Activated B cell treated with CpG ODN at 0.5 μM for 24 hours (primary cell): ENCODE results near the gene MYL6B. TPM values are rescaled to one million over a fixed set of nuclear protein-coding genes. Genes with fewer than 3 reads are reported as not detected.
A peak's percentile ranks its signal among the peaks of the same experiment; 100 is the strongest.
"Not testable (repeated sequence)": the region's sequence is repeated elsewhere in the genome, so short reads cannot be mapped to it uniquely, and the experiment has no call there.

Source experiments
- ATAC-seq: fragments of 200-7000 bp; cut with Tn5 transposase; one replicate; pipeline ENCODE4 v1.10.0; 2021; ENCODE audit warnings: low read depth, mild to moderate bottlenecking, moderate library complexity
- CTCF ChIA-PET: fragments of 350-600 bp; sonication (Branson Sonifier 250); formaldehyde crosslinking; loops from one replicate; lab custom pipeline; 2021; ENCODE audit warnings: antibody characterized with exemption; lab: Charles Lee
- POLR2A ChIA-PET: fragments of 350-600 bp; sonication (Branson Sonifier 250); formaldehyde crosslinking; loops from one replicate; lab custom pipeline; 2021; ENCODE audit warnings: antibody characterized with exemption; lab: Charles Lee
- DNase-seq: peaks from one replicate; pipeline ENCODE4 v3.0.0; 2022
- H3K27ac Mint-ChIP-seq: one replicate; pipeline ENCODE4 v1.8.0; 2020; ENCODE audit warnings: mixed read lengths
- H3K27me3 Mint-ChIP-seq: one replicate; pipeline ENCODE4 v1.8.0; 2021; ENCODE audit warnings: mixed read lengths
- H3K36me3 Mint-ChIP-seq: one replicate; pipeline ENCODE4 v1.8.0; 2021; ENCODE audit warnings: low read depth, mixed read lengths
- H3K4me1 Mint-ChIP-seq: one replicate; pipeline ENCODE4 v1.8.0; 2021; ENCODE audit warnings: mixed read lengths
- H3K4me3 Mint-ChIP-seq: one replicate; pipeline ENCODE4 v1.8.0; 2020; ENCODE audit warnings: mild to moderate bottlenecking, mixed read lengths
- H3K9me3 Mint-ChIP-seq: one replicate; pipeline ENCODE4 v1.8.0; 2020; ENCODE audit warnings: mixed read lengths
- intact Hi-C: fragments of 100-400 bp; cut with micrococcal nuclease; formaldehyde crosslinking; loops from one replicate; pipeline ENCODE4 v1.15.1; 2024
- total RNA-seq: library from RNA; stranded (reverse); gene quantifications from 2 replicates; pipeline ENCODE4 v1.2.3, GENCODE V29; 2022
- TF ChIP-seq, protein P1 (sequence below): fragments of 200-600 bp; IDR thresholded peaks from one replicate; pipeline ENCODE4 v1.8.0; 2022; ENCODE audit warnings: antibody characterized with exemption, mild to moderate bottlenecking

The MYL6B gene
- total RNA-seq, 1 donor from 2014 or later = 25.2 TPM

DNA sequence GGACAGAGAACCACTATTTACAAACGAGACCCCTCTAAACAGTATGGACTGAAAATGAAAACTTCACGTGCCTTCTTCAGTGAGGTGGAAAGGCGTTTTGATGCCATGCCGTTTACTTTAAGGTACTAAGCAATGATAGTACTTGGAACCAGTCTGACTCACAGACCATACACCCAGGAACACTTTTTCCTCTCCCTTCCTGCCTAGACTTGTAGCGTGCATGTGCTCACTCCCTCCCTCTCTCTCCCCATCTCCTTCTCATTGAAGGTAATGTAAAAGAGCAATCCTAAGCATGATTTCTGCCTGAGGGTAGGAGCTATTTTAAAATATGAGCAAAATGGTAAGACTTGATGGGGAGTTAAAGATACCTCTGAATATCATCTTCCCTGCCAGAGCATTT is 41.8 kb upstream of the MYL6B start:
- no peak overlapping the region for H3K27ac Mint-ChIP-seq
- ChIA-PET CTCF (interaction anchor here (1.3 to 1.6 kb wide), 2 partner anchors 16 to 79 kb away, joined by 3 to 4 read pairs; partner anchors contain the start of gene SMARCC2), POLR2A (interaction anchor here (1.5 kb wide), 1 partner anchor 48 kb away, joined by 4 read pairs; the partner anchor contains the start of gene MYL6)
- peaks cover 14% of the 10 kb centered on the region for H3K4me1 Mint-ChIP-seq
- no peak overlapping the region for H3K4me3 Mint-ChIP-seq
- no peaks in the 10 kb centered on the region for H3K27me3 Mint-ChIP-seq
- TF ChIP-seq, protein P1, sequence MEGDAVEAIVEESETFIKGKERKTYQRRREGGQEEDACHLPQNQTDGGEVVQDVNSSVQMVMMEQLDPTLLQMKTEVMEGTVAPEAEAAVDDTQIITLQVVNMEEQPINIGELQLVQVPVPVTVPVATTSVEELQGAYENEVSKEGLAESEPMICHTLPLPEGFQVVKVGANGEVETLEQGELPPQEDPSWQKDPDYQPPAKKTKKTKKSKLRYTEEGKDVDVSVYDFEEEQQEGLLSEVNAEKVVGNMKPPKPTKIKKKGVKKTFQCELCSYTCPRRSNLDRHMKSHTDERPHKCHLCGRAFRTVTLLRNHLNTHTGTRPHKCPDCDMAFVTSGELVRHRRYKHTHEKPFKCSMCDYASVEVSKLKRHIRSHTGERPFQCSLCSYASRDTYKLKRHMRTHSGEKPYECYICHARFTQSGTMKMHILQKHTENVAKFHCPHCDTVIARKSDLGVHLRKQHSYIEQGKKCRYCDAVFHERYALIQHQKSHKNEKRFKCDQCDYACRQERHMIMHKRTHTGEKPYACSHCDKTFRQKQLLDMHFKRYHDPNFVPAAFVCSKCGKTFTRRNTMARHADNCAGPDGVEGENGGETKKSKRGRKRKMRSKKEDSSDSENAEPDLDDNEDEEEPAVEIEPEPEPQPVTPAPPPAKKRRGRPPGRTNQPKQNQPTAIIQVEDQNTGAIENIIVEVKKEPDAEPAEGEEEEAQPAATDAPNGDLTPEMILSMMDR = no peak
- peaks cover 75% of the 10 kb centered on the region for H3K36me3 Mint-ChIP-seq
- no peaks in the 10 kb centered on the region for H3K9me3 Mint-ChIP-seq
- DNase-seq (no peak), ATAC-seq (no peak)
- intact Hi-C loops = no loop called here

DNA sequence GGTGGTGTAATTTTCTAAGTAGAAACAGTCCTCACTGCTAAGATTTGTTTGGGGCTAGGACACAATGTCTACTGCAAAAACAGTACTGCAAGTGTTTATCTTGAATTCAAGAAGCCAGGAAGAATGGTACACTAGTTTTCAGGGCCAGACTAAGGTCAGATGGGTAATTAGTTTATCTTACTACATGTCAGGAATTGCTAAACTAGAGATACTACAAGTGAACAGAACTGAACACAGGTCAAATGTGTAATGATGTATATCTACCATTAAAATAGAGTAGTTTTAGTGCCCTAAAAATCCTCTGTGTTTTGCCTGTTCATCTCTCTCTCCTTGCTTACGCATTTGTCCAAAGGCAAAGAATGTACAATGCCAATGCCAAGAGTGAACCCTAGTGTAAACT is 38.3 kb upstream of the MYL6B start:
- TF ChIP-seq, protein P1 = no peak
- no peaks in the 10 kb centered on the region for H3K27me3 Mint-ChIP-seq
- H3K27ac Mint-ChIP-seq = peak overlapping the region; percentile 12
- ATAC-seq = no peak
- CTCF ChIA-PET = no interaction called here
- no peak for DNase-seq
- intact Hi-C loops = no loop called here
- H3K4me3 Mint-ChIP-seq = no peak overlapping the region
- peaks cover 68% of the 10 kb centered on the region for H3K36me3 Mint-ChIP-seq
- POLR2A ChIA-PET = no interaction called here
- peaks cover 28% of the 10 kb centered on the region for H3K4me1 Mint-ChIP-seq
- no peaks in the 10 kb centered on the region for H3K9me3 Mint-ChIP-seq

DNA sequence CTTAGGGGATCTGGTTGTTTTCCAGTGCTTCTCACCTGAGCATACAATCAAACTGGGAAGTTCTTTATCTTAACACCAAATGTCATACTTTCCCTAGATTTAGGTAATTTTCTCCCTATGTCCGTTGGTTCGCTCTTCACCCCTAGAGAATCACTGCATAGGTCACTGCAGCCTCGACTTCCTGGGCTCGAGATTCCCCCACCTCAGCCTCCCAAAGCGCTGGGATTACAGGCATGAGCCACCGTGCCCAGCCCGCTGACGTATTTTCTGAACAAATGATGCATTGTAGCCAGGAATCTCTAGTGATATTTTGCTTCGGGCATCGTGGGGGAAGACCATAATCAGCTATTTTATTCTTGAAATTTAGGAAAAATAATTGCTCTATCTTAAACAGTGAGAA is 37.1 kb upstream of the MYL6B start:
- no peak for ATAC-seq

DNA sequence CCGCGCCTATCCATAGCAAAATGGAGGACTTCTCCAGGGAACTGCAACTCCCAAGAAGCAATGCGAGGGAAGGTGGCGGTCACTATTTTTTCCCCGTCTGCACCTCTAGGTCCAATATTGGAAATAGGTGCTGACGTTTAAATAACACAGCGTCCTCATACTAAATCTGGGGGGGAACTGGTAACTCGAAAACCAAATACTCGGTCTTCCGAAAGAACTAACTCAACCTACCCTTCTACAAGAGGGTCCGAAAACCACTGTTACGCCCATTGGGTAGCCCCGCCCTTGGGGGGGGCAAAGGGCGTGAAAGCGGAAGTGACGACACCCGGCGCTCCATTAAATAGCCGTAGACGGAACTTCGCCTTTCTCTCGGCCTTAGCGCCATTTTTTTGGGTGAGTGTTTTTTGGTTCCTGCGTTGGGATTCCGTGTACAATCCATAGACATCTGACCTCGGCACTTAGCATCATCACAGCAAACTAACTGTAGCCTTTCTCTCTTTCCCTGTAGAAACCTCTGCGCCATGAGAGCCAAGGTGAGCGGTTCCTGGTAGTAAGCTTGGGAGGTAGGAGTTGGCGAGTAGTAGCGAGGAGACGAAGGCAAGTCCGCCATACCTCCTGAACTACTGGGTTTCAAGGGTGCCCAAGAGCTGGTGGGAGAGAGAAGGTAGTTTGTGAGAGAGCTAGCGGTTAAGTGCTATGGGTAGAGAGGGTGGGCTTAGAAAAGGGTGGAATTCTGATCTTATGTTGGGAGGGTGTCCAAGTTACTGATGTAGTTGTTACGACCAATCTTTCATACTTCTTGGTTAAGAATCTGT is 35.9 kb upstream of the MYL6B start, which contains the start of gene RPL41:
Gene RPL41, plus strand, starts transcription at position 367 of the 815 bp plus-strand sequence.
- ChIA-PET CTCF (interaction anchor here (0.7 to 3.1 kb wide), 6 partner anchors 10 to 378 kb away, joined by 3 to 18 read pairs (median 3); partner anchors contain the start of genes ESYT1 and SMARCC2), POLR2A (interaction anchor here (0.6 to 5.0 kb wide), 29 partner anchors 9 to 661 kb away, joined by 3 to 116 read pairs (median 5); partner anchors contain the start of genes BAZ2A, CNPY2, DNAJC14 and ESYT1)
- peak; percentile 56 for ATAC-seq
- DNase-seq = peak; percentile 92
- intact Hi-C loops = loop anchor here (1.0 to 5.0 kb wide), 8 partner anchors 12 to 1406 kb away; partner anchors contain the start of genes DDIT3, MBD6, NAB2 and NACA
- peaks cover 66% of the 10 kb centered on the region for H3K36me3 Mint-ChIP-seq
- TF ChIP-seq, protein P1 = no peak
- peaks cover 37% of the 10 kb centered on the region for H3K4me1 Mint-ChIP-seq
- H3K27ac Mint-ChIP-seq = peak within 1 kb of the TSS; percentile 99
- H3K4me3 Mint-ChIP-seq = peak within 1 kb of the TSS; percentile 100
- no peaks in the 10 kb centered on the region for H3K27me3 Mint-ChIP-seq
- no peaks in the 10 kb centered on the region for H3K9me3 Mint-ChIP-seq

More for the DNA sequence above, 37.1 kb upstream of the MYL6B start:
- H3K4me1 Mint-ChIP-seq = peaks cover 37% of the 10 kb centered on the region
- ChIA-PET POLR2A (interaction anchor here (0.6 to 5.0 kb wide), 12 partner anchors 8 to 400 kb away, joined by 3 to 112 read pairs (median 7); partner anchors contain the start of genes BLOC1S1, ESYT1, PA2G4 and RAB5B), CTCF (no interaction called here)
- no peaks in the 10 kb centered on the region for H3K9me3 Mint-ChIP-seq
- no peaks in the 10 kb centered on the region for H3K27me3 Mint-ChIP-seq
- H3K27ac Mint-ChIP-seq = peak overlapping the region; percentile 99
- H3K4me3 Mint-ChIP-seq = peak overlapping the region; percentile 100
- DNase-seq = no peak
- peaks cover 66% of the 10 kb centered on the region for H3K36me3 Mint-ChIP-seq
- intact Hi-C loops = loop anchor here (5.0 kb wide), 5 partner anchors 298 to 1407 kb away; partner anchors contain the start of genes DDIT3, MBD6, NAB2 and NACA
- TF ChIP-seq, protein P1 = no peak

DNA sequence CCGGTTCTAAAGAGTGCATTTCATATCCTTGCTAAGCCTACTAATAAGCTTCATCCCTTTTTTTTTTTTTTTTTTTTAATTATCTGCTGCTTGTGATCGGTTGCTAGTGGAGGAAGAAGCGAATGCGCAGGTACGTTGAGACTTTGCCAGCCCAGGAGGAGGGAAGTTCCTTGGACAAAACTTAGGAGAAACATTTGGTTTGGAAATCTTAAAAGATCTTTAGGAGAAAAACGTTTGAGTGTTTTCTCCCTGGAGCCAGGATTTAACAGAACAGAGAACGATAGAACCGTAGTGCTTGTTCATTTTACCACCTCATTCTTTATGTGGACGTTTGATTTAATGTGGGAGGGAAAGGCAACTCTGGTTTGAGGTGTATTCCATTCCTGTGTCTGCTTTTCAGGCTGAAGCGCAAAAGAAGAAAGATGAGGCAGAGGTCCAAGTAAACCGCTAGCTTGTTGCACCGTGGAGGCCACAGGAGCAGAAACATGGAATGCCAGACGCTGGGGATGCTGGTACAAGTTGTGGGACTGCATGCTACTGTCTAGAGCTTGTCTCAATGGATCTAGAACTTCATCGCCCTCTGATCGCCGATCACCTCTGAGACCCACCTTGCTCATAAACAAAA is 35.2 kb upstream of the MYL6B start:
- ChIA-PET POLR2A (interaction anchor here (0.6 to 5.0 kb wide), 30 partner anchors 10 to 572 kb away, joined by 3 to 116 read pairs (median 6); partner anchors contain the start of genes BAZ2A, CNPY2, DNAJC14 and ESYT1), CTCF (interaction anchor here (0.7 to 4.7 kb wide), 7 partner anchors 9 to 379 kb away, joined by 3 to 80 read pairs (median 3); partner anchors contain the start of genes ESYT1 and SMARCC2)
- intact Hi-C loops = loop anchor here (5.0 kb wide), 5 partner anchors 300 to 1405 kb away; partner anchors contain the start of genes DDIT3, MBD6, NAB2 and NACA
- H3K36me3 Mint-ChIP-seq = peaks cover 66% of the 10 kb centered on the region
- not testable (repeated sequence) for ATAC-seq, H3K9me3 Mint-ChIP-seq, H3K27me3 Mint-ChIP-seq, DNase-seq
- peak overlapping the region; percentile 100 for H3K4me3 Mint-ChIP-seq
- H3K27ac Mint-ChIP-seq = peak overlapping the region; percentile 99
- H3K4me1 Mint-ChIP-seq = peaks cover 37% of the 10 kb centered on the region
